ENCODE data around the gene DNM3.

The DNM3 gene

GRCh38 chr1:171871848-171872247 is 30.6 kb downstream of the DNM3 start:
- DNase-seq (ENCODE audit: low spot score): no peak

- DNase-seq (ENCODE audit: low spot score): no peak
Observed at GRCh38 chr1:171872430-171872829, 31.1 kb downstream of the DNM3 start.

DNA sequence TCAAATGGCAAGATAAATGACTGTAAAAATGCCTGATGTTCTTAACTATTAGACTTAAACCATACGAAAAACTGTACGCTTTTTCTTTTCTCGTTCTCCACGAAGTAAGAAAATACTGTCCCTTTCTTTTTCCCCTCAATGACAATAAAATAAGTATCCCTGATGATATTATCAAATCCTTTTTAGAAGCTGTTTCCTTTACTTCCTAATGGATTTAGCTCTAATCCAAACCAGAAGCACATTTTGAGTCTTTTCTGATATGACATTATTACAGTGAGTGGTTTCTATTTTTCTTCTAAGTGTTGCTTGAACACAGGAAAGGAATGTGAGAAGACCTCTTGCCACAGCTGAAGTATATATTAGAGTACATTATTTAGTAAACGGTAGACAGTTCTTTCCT is 32.4 kb downstream of the DNM3 start:
- DNase-seq (ENCODE audit: low spot score): no peak

DNA sequence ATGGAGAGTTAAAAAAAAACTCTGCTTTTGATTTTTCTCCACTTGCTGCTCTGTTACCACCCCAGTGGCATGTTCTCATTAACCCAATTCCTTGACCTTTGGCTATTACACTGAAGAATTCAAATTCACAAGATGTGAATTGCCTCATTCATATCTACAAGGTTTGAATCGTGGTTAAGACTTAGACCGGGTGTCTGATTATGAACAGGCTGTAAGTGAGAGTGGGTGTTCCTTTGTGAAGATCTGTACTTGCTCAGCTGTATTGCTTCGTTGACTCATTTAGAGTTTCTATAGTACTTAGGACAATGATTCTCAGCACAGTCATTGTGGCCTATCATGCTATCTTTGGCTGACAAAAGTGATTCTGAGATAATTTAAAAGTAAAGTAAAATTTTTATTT is 36.4 kb downstream of the DNM3 start:
- peak; percentile 48 for DNase-seq (ENCODE audit: low spot score)

- DNase-seq (ENCODE audit: low spot score): no peak
Observed at GRCh38 chr1:171879556-171879955, 38.3 kb downstream of the DNM3 start.

GRCh38 chr1:171881442-171881841 is 40.1 kb downstream of the DNM3 start:
- DNase-seq (ENCODE audit: low spot score): no peak

GRCh38 chr1:171883849-171884248 is 42.6 kb downstream of the DNM3 start:
- DNase-seq (ENCODE audit: low spot score): peak; percentile 33

GRCh38 chr1:171884475-171884874 is 43.2 kb downstream of the DNM3 start:
- DNase-seq (ENCODE audit: low spot score): no peak

DNA sequence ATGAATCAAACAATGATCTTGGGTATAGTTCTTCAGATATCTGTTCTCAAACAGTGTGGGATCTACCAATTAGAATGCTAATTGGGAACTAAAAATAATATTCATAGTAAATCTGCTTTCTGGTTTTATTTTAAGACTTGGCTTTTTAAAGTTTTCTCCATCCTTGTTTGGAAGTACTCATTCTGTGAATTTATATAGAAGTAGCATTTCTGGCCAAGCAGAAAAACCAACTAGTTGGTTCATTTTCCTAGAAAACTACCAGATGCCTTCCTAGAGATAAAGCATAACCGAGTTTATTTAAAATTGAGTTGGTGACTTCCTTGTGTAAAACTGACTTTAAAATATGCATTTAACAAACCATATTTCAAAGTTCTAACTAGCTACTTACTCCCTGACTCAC is 48.8 kb downstream of the DNM3 start:
- no peak for DNase-seq (ENCODE audit: low spot score)

GRCh38 chr1:171896936-171897703 is 55.8 kb downstream of the DNM3 start:
- no peak for DNase-seq (ENCODE audit: low spot score)

DNA sequence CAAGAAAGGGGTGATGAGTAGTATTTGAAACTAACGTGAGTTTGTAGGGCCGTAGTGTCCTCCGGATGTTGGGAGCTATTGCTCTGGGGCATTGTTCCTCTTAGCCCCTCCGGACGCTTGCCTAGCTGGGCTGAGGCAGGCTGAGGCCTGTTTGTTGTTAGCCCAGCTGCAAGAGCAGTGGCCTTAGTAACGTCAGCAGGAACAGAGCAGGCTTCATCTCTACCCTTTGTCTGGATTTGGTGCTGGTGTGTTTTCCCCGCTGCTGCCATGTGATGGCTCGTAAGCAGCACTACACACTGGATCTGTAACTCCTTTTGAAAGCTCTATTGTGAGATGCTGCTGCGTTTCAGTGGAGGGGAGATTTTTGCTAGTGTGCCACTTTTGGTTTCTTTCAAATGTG is 57.6 kb downstream of the DNM3 start:
- DNase-seq (ENCODE audit: low spot score): no peak

GRCh38 chr1:171899838-171900237 is 58.5 kb downstream of the DNM3 start:
- no peak for DNase-seq (ENCODE audit: low spot score)

GRCh38 chr1:171901245-171901644 is 59.9 kb downstream of the DNM3 start:
- no peak for DNase-seq (ENCODE audit: low spot score)

DNA sequence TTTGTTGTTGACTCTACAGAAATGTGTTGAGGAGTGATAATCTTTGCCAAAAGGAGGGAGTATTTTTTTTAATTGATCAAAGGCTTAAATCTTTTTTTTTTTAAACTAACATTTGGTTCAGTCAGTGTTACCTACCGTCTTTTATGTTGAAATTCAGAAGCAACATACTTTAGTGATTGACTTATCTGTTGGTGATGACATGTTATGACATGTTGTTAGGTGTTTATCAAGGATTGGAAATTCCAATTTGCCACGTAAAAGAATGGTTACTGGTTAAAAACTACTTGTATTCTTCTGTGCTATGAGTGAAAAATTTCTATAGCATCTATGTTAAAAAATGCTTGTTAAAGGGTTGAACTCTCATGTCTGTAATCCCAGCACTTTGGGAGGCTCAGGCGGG is 61.2 kb downstream of the DNM3 start:
- DNase-seq (ENCODE audit: low spot score): no peak

DNA sequence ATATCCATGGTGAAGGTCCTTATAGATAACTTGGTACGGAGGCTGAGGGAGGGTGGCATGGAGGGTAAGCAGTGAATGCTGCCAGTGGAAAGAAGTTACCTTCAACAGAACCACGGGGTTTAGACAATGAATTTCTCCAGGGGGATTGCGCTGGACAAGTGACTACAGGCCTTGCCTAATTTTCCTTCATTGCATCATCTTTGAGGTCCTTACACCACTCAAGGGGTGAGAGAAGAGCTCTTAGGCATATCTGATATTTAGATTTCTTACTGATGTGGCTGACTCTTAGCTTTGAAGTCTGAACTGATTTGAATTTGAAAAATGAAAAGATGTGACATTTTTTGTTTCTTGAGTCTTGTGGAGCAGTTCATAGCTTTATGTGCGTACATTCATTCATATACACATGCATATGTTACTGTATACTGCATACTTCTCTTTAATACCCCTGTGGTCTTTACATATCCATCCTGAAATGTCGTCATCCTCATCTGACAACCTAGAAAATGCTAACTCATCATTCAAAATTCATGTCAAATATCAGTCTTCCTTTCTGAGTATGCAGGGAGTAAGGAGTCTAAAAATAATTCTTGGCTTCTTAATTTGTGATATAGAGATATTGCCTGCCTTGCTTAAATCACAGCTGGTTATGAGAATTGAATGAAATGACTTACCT is 63.6 kb downstream of the DNM3 start:
- no peak for DNase-seq (ENCODE audit: low spot score)

DNA sequence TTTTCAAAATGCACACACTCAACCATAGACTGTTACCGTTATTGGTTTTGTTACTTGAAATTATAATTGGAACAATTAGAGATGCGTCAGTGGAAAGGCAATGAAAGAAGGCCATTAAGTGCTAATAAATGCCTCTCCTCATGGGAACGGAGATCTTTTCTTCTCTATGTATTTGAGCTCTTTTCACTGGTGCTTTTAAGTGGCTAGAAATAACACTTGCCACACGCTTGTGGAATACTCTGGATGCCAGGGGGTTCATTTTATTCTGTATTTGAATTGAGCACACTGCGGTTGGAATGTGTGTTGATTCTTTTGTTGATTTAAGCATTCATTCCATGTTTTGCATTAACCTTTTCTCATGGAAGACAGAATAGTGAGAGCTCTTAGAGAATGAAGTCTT is 68.4 kb downstream of the DNM3 start:
- DNase-seq (ENCODE audit: low spot score): no peak

DNA sequence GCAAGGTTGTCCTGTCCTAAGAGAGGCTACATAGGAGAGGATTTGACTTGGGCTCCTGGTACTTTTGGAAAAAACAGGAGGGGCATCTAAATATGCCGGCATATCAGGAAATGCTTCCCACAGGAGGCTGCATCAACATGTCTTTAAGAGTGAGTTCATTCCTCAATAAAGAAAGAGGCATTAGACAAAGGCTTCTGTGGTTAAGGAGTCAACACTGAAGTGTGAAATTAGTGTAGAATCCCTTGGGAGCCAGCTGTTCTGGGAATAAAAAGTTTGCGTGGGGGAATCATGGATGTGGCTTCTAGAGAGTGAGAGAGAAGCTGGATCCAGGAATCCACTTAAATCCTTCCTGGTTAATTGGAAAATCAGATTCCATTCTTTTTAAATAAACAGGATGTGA is 69.5 kb downstream of the DNM3 start:
- DNase-seq (ENCODE audit: low spot score): no peak

GRCh38 chr1:171911506-171911905 is 70.2 kb downstream of the DNM3 start:
- no peak for DNase-seq (ENCODE audit: low spot score)

- no peak for DNase-seq (ENCODE audit: low spot score)
Observed at GRCh38 chr1:171912509-171913175, 71.3 kb downstream of the DNM3 start.

- DNase-seq (ENCODE audit: low spot score): no peak
Observed at GRCh38 chr1:171913385-171913784, 72.1 kb downstream of the DNM3 start.

DNA sequence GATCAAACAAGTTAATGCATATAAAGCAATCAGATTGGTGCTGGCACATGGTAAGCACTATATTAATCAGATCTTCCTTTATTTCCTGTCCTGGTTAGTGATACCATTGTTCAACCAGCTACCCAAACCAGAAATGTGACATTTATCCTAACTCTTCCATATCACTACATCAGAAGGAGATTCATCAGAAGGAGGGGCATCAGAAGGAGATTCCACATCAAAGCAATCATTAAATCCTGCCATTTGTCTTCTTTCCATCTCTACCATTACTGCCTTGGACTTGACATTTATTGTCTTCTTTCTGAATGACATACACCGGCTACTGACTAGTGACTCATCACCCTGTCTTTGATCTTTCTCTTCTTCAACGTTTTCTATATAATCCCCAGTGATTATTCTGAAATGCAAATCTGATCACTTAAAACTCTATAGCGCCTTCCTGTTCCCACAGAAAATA is 75.0 kb downstream of the DNM3 start:
- no peak for DNase-seq (ENCODE audit: low spot score)

- DNase-seq (ENCODE audit: low spot score): no peak
Observed at GRCh38 chr1:171917331-171917730, 76.0 kb downstream of the DNM3 start.
